HepG2 (cell line): ENCODE results near the gene ARL2. TPM values are rescaled to one million over a fixed set of nuclear protein-coding genes. Genes with fewer than 3 reads are reported as not detected.
A peak's percentile ranks its signal among the peaks of the same experiment; 100 is the strongest.

ENCODE experiments used
- ATF6 ChIP-seq: sonication (generic); formaldehyde crosslinking; conservative IDR thresholded peaks from 2 replicates; pipeline ENCODE4 v1.4.0; 2020; ENCODE audit warnings: missing genetic modification reagents
- ELF3 ChIP-seq: IDR thresholded peaks from 2 replicates; pipeline ENCODE4 v1.6.1; 2016; ENCODE audit warnings: missing genetic modification reagents, missing compliant biosample characterization
- ELK4 ChIP-seq: sonication (generic); formaldehyde crosslinking; IDR thresholded peaks from 2 replicates; pipeline ENCODE4 v1.9.0; 2021; ENCODE audit warnings: missing genetic modification reagents, borderline replicate concordance
- EP300 ChIP-seq, 3 experiments: sonication (generic) in 1 of 3; formaldehyde crosslinking in 1 of 3; IDR thresholded peaks; 2 replicates each; pipeline versions ENCODE4 v1.5.1 to v1.6.1; 2011 to 2020; ENCODE audit warnings: low read depth in 2 of 3, low read length in 2 of 3, borderline replicate concordance in 1 of 3, improper control_type of control experiment in 1 of 3, mild to moderate bottlenecking in 1 of 3, missing genetic modification reagents in 1 of 3, moderate library complexity in 1 of 3
- GATAD2A ChIP-seq: IDR thresholded peaks from 2 replicates; pipeline ENCODE4 v1.6.1; 2016
- GZF1 ChIP-seq: sonication (generic); formaldehyde crosslinking; IDR thresholded peaks from 2 replicates; pipeline ENCODE4 v1.5.1; 2020; ENCODE audit warnings: mild to moderate bottlenecking, missing genetic modification reagents
- KDM5A ChIP-seq: fragments of 200-600 bp; sonication (generic); IDR thresholded peaks from 2 replicates; pipeline ENCODE4 v1.7.0; 2018; ENCODE audit warnings: antibody characterized with exemption, mild to moderate bottlenecking, low read length, borderline replicate concordance
- NFYB ChIP-seq: sonication (generic); formaldehyde crosslinking; IDR thresholded peaks from 2 replicates; pipeline ENCODE4 v1.4.0; 2020; ENCODE audit warnings: missing genetic modification reagents
- NR1H2 ChIP-seq: sonication (generic); formaldehyde crosslinking; IDR thresholded peaks from 2 replicates; pipeline ENCODE4 v1.8.1; 2022; ENCODE audit warnings: low read depth, missing genetic modification reagents, borderline replicate concordance
- POLR2AphosphoS5 ChIP-seq: IDR thresholded peaks from 2 replicates; pipeline ENCODE4 v1.6.1; 2012; ENCODE audit warnings: low read depth, low read length
- STAT5B ChIP-seq: sonication (generic); formaldehyde crosslinking; IDR thresholded peaks from 2 replicates; pipeline ENCODE4 v1.4.0; 2020; ENCODE audit warnings: missing genetic modification reagents
- TRIM24 ChIP-seq: sonication (generic); formaldehyde crosslinking; IDR thresholded peaks from 2 replicates; pipeline ENCODE4 v1.8.0; 2022; ENCODE audit warnings: mild to moderate bottlenecking, missing genetic modification reagents
- ZBTB26 ChIP-seq: IDR thresholded peaks from 2 replicates; pipeline ENCODE4 v1.6.1; 2016; ENCODE audit warnings: missing compliant biosample characterization, missing genetic modification reagents, borderline replicate concordance
- ZBTB43 ChIP-seq: sonication (generic); formaldehyde crosslinking; conservative IDR thresholded peaks from 2 replicates; pipeline ENCODE4 v1.4.0; 2020; ENCODE audit warnings: missing genetic modification reagents
- ZNF280B ChIP-seq: sonication (generic); formaldehyde crosslinking; IDR thresholded peaks from 2 replicates; pipeline ENCODE4 v1.5.0; 2020; ENCODE audit warnings: missing genetic modification reagents, mild to moderate bottlenecking, borderline replicate concordance
- ZNF710 ChIP-seq: sonication (generic); formaldehyde crosslinking; IDR thresholded peaks from 2 replicates; pipeline ENCODE4 v1.5.0; 2020; ENCODE audit warnings: mild to moderate bottlenecking, missing genetic modification reagents, borderline replicate concordance
- ZNF800 ChIP-seq: sonication (generic); formaldehyde crosslinking; IDR thresholded peaks from 2 replicates; pipeline ENCODE4 v1.4.0; 2020; ENCODE audit warnings: missing genetic modification reagents
- ZSCAN25 ChIP-seq: sonication (generic); formaldehyde crosslinking; IDR thresholded peaks from 2 replicates; pipeline ENCODE4 v1.8.0; 2022; ENCODE audit warnings: mild to moderate bottlenecking, missing genetic modification reagents
- polyA plus RNA-seq, 8 experiments: library from polyadenylated mRNA; depleted of rRNA in 3 of 8; stranded (reverse) in 7 of 8; unstranded in 1 of 8; fragments of >200 nt; fragmentation: Illumina TruSeq in 4 of 8; extraction: Trizol in 4 of 8; gene quantifications; 2 replicates each; pipeline versions ENCODE4 v1.2.1 to v1.2.3, GENCODE V29; 2011 to 2016; ENCODE audit warnings: low read depth in 4 of 8, missing spikeins in 1 of 8, mixed read lengths in 1 of 8; ENCODE audit not compliant: insufficient read depth in 1 of 8
- total RNA-seq, 5 experiments: library from RNA; depleted of rRNA; stranded (reverse); fragments of >200 nt; fragmentation: Illumina TruSeq; extraction: Trizol; gene quantifications; 2 replicates each; pipeline ENCODE4 v1.2.3, GENCODE V29; 2016; ENCODE audit warnings: low read depth in 1 of 5

Gene ARL2
- total and polyA plus RNA-seq, 2 of the 13 experiments (the other 11 are each of a cell fraction or from before 2014, with no cell fraction given) = 82.9 to 84.4 TPM

- TF ChIP-seq ZBTB26 (CRISPR knock-in tag) = no peak
- no peak for TF ChIP-seq ZNF800 (CRISPR knock-in tag)
- no peak for TF ChIP-seq ZNF280B
- TF ChIP-seq EP300 (IDR thresholded peaks at IDR 0.05; ENCODE audit: low read depth in 2 of 2, low read length in 2 of 2) = peak in 1 of 2 experiments; percentile 25; a peak in 1 of 4 replicates
- TF ChIP-seq EP300 (CRISPR knock-in tag; IDR thresholded peaks at IDR 0.05; ENCODE audit: borderline replicate concordance) = no peak
- no peak for TF ChIP-seq ZSCAN25
- TF ChIP-seq STAT5B = no peak
- no peak for TF ChIP-seq ELK4 (CRISPR knock-in tag)
- no peak for TF ChIP-seq NR1H2
- TF ChIP-seq ZNF710 (CRISPR knock-in tag) = 0 out of 2 replicates have a peak, but pooled peaks have one; percentile 10
- TF ChIP-seq GZF1 = no peak
- TF ChIP-seq ATF6 (CRISPR knock-in tag) = no peak
- no peak for TF ChIP-seq NFYB (CRISPR knock-in tag)
- TF ChIP-seq GATAD2A = peak; percentile 62; the same call in 1 of the 2 replicates
- no peak for TF ChIP-seq ZBTB43 (CRISPR knock-in tag)
- TF ChIP-seq ELF3 (CRISPR knock-in tag) = 0 out of 2 replicates have a peak, but pooled peaks have one; percentile 26
- TF ChIP-seq POLR2AphosphoS5 = peak; percentile 42; the same call in 1 of the 2 replicates
- TF ChIP-seq TRIM24 (CRISPR knock-in tag) = no peak
- TF ChIP-seq KDM5A = peak; percentile 30; the same call in 1 of the 2 replicates
Observed at GRCh38 chr11:64998141-64998540, 15.8 kb upstream of the ARL2 start (continued).
